Stomach (tissue), 9 donors: ENCODE measurements around the gene RXYLT1. TPM values are rescaled to one million over a fixed set of nuclear protein-coding genes. Genes with fewer than 3 reads are reported as not detected.
A peak's percentile ranks its signal among the peaks of the same experiment; 100 is the strongest.

Experiments
- DNase-seq, 2 donors: peaks; one replicate each; pipeline versions ENCODE4 v3.0.0 to v3.0.0-alpha.2; 2013 to 2019
- H3K27ac ChIP-seq, 5 donors: fragments of 200-600 bp in 4 of 5; sonication (generic) in 4 of 5; one replicate each; pipeline ENCODE4 v1.5.1; 2013 to 2019; ENCODE audit warnings: mild to moderate bottlenecking in 1 of 5, moderate library complexity in 1 of 5
- H3K27me3 ChIP-seq, 3 donors: fragments of 200-600 bp; sonication (generic); one replicate each; pipeline ENCODE4 v1.5.1; 2017 to 2019; ENCODE audit warnings: mixed run types in 1 of 3
- H3K36me3 ChIP-seq, 4 donors: fragments of 200-600 bp; sonication (generic); 1 replicate in 3 of 4; 2 replicates in 1 of 4; pipeline ENCODE4 v1.5.1; 2016 to 2019
- H3K4me1 ChIP-seq, 4 donors: fragments of 200-600 bp; sonication (generic); one replicate each; pipeline ENCODE4 v1.5.1; 2016 to 2019
- H3K4me3 ChIP-seq, 4 donors: fragments of 200-600 bp; sonication (generic) in 3 of 4; one replicate each; pipeline ENCODE4 v1.5.1; 2016 to 2019; ENCODE audit warnings: mild to moderate bottlenecking in 1 of 4
- H3K9me3 ChIP-seq, 4 donors: fragments of 200-600 bp; sonication (generic); one replicate each; pipeline ENCODE4 v1.5.1; 2016 to 2019
- CTCF ChIP-seq, 7 experiments: fragments of 450-650 bp in 4 of 7; fragments of 200-600 bp in 3 of 7; sonication (generic) in 3 of 7; IDR thresholded peaks; one replicate each; pipeline ENCODE4 v1.5.1; 2016 to 2019; ENCODE audit warnings: antibody characterized with exemption in 7 of 7, control low read depth in 2 of 7, mild to moderate bottlenecking in 1 of 7
- EP300 ChIP-seq: sonication (generic); formaldehyde crosslinking; IDR thresholded peaks from one replicate; pipeline ENCODE4 v1.6.1; 2017; ENCODE audit warnings: antibody characterized with exemption
- POLR2A ChIP-seq, 4 donors: fragments of 450-650 bp; IDR thresholded peaks; one replicate each; pipeline ENCODE4 v1.6.1; 2016; ENCODE audit warnings: antibody characterized with exemption in 4 of 4, control low read depth in 2 of 4, mild to moderate bottlenecking in 1 of 4, moderate library complexity in 1 of 4
- POLR2AphosphoS5 ChIP-seq, 3 donors: sonication (generic); formaldehyde crosslinking; IDR thresholded peaks; one replicate each; pipeline ENCODE4 v1.6.1; 2016; ENCODE audit warnings: antibody characterized with exemption in 3 of 3
- WGBS, 5 donors: extraction: QIAGEN DNeasy Blood & Tissue Kit in 3 of 5; methylation state at CpG; one replicate each; pipeline versions ENCODE4 v1.1.5 to v1.1.7; 2013 to 2018; 5-methylcytosine and 5-hydroxymethylcytosine counted together
- intact Hi-C: fragments of 100-400 bp; cut with DNase I; formaldehyde crosslinking; loops from one replicate; pipeline ENCODE4 v1.15.1; 2023; ENCODE audit warnings: low total_unique reads
- polyA plus RNA-seq, 3 donors: library from polyadenylated mRNA; stranded (reverse); fragments of 200-250 nt; gene quantifications; one replicate each; pipeline ENCODE4 v1.2.3, GENCODE V29; 2013
- total RNA-seq, 5 donors: library from RNA; depleted of rRNA; stranded (reverse); fragments of >200 nt; gene quantifications; one replicate each; pipeline versions ENCODE4 v1.1.0 to v1.2.3, GENCODE V29; 2014 to 2016
- donor health status: healthy with polysubstance abuse.
- donor health status: Bipolar disorder and iron deficiency.
- donor health status: healthy.

RXYLT1 gene
- total and polyA plus RNA-seq, 8 donors: 4.5 to 33.0 (median 11.2) TPM

- Histone ChIP-seq H3K27ac (no peak overlapping the region), H3K36me3 (no peaks in the 10 kb centered on the region), H3K4me3 (no peak overlapping the region), H3K27me3 (no peaks in the 10 kb centered on the region), H3K9me3 (no peaks in the 10 kb centered on the region), H3K4me1 (no peaks in the 10 kb centered on the region)
- 74 to 89% (median 88%) methylated on average over 5 of the region's 5 CpGs for WGBS, 5 donors
- intact Hi-C loops: no loop called here
- TF ChIP-seq EP300: no peak
- TF ChIP-seq POLR2A (IDR thresholded peaks at IDR 0.05): no peak
- no peak for TF ChIP-seq POLR2AphosphoS5 (IDR thresholded peaks at IDR 0.05)
- no peak for TF ChIP-seq CTCF (IDR thresholded peaks at IDR 0.05)
- DNase-seq: no peak
Observed at GRCh38 chr12:63747553-63747952, 32.2 kb upstream of the RXYLT1 start.

GRCh38 chr12:63752283-63752682 is 27.4 kb upstream of the RXYLT1 start:
- no peaks in the 10 kb centered on the region for H3K27me3 ChIP-seq
- H3K4me1 ChIP-seq: no peaks in the 10 kb centered on the region
- peak in 1 of 2 donors; percentile 20 for DNase-seq
- no peaks in the 10 kb centered on the region for H3K36me3 ChIP-seq
- WGBS, 5 donors: 14 to 37% (median 27%) methylated on average over 2 of the region's 2 CpGs
- no peak overlapping the region for H3K4me3 ChIP-seq
- H3K9me3 ChIP-seq: no peaks in the 10 kb centered on the region
- no peak overlapping the region for H3K27ac ChIP-seq
- intact Hi-C loops: no loop called here
- TF ChIP-seq CTCF (IDR thresholded peaks at IDR 0.05) (no peak), POLR2A (IDR thresholded peaks at IDR 0.05) (no peak), POLR2AphosphoS5 (IDR thresholded peaks at IDR 0.05) (no peak), EP300 (no peak)

- intact Hi-C loops: no loop called here
- TF ChIP-seq POLR2A (IDR thresholded peaks at IDR 0.05) (no peak), CTCF (IDR thresholded peaks at IDR 0.05) (no peak), EP300 (no peak), POLR2AphosphoS5 (IDR thresholded peaks at IDR 0.05) (no peak)
- WGBS, 5 donors: 84 to 92% (median 88%) methylated on average over 2 of the region's 2 CpGs
- Histone ChIP-seq H3K4me3 (no peak overlapping the region), H3K27me3 (no peaks in the 10 kb centered on the region), H3K27ac (no peak overlapping the region), H3K9me3 (no peaks in the 10 kb centered on the region), H3K36me3 (no peaks in the 10 kb centered on the region), H3K4me1 (no peaks in the 10 kb centered on the region)
- DNase-seq: no peak
Observed at GRCh38 chr12:63752841-63753240, 26.9 kb upstream of the RXYLT1 start.

GRCh38 chr12:63753743-63754142 is 26.0 kb upstream of the RXYLT1 start:
- no peak for DNase-seq
- no peak overlapping the region for H3K27ac ChIP-seq
- TF ChIP-seq CTCF (IDR thresholded peaks at IDR 0.05) (no peak), POLR2AphosphoS5 (IDR thresholded peaks at IDR 0.05) (no peak), POLR2A (IDR thresholded peaks at IDR 0.05) (no peak), EP300 (no peak)
- H3K36me3 ChIP-seq: no peaks in the 10 kb centered on the region
- no peaks in the 10 kb centered on the region for H3K9me3 ChIP-seq
- H3K27me3 ChIP-seq: no peaks in the 10 kb centered on the region
- no peak overlapping the region for H3K4me3 ChIP-seq
- H3K4me1 ChIP-seq: no peaks in the 10 kb centered on the region
- intact Hi-C loops: no loop called here
